GM19023 (cell line): ENCODE measurements around the gene SLC4A5.

Experiments used
- ATAC-seq: cut with Tn5 transposase; IDR thresholded peaks from one replicate; pipeline ENCODE4 v1.9.1; 2021; ENCODE audit warnings: mild to moderate bottlenecking, moderate library complexity; ENCODE audit not compliant: unreplicated experiment

SLC4A5 gene, protein sequence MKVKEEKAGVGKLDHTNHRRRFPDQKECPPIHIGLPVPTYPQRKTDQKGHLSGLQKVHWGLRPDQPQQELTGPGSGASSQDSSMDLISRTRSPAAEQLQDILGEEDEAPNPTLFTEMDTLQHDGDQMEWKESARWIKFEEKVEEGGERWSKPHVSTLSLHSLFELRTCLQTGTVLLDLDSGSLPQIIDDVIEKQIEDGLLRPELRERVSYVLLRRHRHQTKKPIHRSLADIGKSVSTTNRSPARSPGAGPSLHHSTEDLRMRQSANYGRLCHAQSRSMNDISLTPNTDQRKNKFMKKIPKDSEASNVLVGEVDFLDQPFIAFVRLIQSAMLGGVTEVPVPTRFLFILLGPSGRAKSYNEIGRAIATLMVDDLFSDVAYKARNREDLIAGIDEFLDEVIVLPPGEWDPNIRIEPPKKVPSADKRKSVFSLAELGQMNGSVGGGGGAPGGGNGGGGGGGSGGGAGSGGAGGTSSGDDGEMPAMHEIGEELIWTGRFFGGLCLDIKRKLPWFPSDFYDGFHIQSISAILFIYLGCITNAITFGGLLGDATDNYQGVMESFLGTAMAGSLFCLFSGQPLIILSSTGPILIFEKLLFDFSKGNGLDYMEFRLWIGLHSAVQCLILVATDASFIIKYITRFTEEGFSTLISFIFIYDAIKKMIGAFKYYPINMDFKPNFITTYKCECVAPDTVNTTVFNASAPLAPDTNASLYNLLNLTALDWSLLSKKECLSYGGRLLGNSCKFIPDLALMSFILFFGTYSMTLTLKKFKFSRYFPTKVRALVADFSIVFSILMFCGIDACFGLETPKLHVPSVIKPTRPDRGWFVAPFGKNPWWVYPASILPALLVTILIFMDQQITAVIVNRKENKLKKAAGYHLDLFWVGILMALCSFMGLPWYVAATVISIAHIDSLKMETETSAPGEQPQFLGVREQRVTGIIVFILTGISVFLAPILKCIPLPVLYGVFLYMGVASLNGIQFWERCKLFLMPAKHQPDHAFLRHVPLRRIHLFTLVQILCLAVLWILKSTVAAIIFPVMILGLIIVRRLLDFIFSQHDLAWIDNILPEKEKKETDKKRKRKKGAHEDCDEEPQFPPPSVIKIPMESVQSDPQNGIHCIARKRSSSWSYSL

DNA sequence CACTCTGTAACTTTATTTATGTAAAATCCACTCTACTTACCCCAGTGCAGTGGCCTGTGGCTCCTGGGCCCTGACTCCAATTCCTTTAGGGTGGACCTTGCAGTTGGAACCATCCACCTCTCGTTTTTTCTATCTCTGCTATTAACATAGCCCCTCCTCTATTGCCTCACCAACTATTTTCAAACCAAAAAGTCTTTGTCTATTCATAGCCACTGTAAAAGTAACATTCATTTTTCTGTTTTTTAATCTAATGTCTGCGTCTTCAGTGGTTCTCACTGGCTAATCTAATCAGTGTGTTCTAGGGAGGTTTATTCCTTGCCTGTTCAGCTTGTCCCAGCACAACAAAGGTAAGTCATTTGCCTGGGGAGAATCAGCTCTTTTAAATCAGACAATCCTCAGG, at the start of gene SLC4A5:
SLC4A5 (minus strand) TSS at position 101 of the 400 bp plus-strand sequence. CDS start 28,393 bp downstream, outside the sequence.
- no peak for ATAC-seq

GRCh38 chr2:74392449-74392743, 49.2 kb upstream of the SLC4A5 start:
- ATAC-seq: no peak

DNA sequence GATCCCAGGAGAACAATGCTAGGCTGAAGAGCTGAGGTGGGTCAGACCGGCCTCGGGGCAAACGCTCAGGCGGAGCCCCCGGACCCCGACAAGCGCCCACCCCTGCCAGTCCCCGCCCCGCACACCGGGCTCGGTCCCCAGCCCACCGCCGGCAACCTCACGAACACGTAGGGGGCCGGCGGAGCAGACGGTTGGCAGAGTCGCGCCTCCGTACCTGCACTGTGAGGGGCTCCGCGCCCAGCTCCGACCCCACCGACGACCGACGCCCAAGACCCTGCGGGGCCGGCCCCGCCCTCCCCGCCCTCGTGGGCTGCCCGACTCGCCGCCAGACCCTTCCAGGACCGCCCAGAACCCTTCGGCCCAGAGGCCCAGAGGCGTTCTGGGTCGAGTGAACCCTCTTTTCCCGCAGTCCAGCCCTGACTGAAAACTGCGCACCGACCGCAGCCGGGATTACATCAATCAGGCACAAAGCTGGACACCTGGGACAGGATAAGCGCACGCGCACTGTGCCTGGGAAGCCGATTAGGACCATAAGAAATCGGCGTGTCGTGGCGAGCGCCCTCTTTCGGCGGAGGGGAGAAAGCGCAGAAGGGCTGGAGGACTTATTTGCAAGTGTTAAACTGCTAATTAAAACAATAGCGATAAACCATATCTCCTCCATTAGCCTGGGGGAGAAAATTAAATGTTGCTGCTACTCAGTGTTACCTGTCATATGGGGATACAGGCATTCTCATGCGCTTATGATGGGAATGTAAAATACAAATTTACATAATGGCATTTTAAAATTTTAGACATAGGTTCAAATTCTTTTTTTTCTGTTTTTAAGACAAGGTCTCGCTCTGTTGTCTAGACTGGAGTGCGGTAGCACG, 48.6 kb upstream of the SLC4A5 start:
- peak; percentile 72 for ATAC-seq

GRCh38 chr2:74391209-74391579, 48.0 kb upstream of the SLC4A5 start:
- ATAC-seq: peak; percentile 9

DNA sequence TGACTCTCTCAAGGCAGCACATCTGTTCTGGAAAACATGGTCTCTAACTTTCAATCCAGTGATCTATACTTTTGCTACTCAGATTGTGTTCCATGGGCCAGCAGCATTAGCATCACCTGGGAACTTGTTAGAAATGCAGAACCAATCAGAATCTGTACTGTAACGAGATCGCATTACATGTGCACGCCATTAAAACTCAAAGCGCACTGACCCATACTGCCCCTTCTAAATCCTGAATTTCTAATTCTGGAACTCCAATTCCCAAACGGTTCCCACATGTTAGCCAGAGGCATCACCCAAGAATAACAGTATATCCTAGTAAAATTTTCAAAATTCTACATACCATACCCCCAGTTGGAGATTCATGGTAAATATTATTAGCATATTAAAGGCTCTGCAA, 47.4 kb upstream of the SLC4A5 start:
- ATAC-seq: no peak

- no peak for ATAC-seq
These were observed 44.1 kb upstream of the SLC4A5 start for GRCh38 chr2:74387346-74387745.

DNA sequence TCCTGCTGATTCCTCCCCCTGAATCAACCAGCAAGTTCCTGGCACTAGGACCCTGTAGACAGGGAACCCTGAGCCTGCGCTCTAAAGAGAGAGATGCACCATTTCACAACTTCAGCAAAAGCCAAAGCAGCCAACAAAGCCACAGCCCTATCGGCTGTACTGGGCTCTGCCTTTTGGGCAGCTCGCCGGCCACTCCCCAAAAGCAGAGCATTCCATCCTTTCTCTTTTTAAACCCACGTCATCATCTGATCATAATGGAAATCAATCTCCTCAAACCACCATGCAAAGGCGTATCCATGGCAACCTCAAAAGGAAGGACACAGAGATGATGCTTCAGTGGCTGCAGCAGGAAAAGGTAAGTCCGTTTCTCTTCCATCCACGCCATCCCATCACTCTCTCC, 42.2 kb upstream of the SLC4A5 start:
- no peak for ATAC-seq

DNA sequence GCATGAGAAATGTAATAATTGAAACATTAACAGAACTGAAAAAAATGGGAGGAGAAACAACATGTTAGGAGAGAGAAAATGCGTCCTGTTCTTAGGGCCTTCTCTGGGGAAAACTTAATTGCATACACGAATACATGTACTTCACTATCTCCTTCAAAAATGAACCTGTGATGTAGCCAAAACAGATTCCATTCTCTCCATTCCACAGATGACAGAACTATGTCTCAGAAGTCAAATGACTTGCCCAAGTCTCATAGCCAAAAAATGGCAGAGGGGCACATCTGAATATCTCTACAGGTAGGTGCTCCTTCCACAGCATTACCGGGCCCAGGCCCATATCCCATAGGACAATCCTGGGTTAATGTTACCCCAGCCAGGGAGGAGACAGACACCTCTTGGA, 40.8 kb upstream of the SLC4A5 start:
- no peak for ATAC-seq

- no peak for ATAC-seq
These were observed 40.0 kb upstream of the SLC4A5 start for GRCh38 chr2:74383254-74383653.

DNA sequence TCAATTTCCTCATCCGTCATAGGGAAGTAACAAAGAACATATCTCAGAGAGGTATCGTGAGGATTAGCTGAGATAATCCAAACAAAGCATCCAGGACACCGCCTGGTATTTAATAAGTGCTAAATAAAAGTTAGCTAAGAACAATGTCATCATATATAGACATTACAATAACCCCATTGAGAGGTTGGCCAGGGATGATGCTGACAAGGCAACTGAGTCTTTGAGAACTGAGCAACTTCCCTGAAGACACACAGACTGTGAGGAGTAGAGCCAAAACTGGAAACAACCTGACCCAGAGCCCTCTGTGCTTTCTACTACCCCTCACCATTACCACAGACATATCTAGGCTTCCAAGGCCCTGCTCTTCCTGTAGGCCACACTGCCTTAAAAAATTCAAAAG, 38.5 kb upstream of the SLC4A5 start:
- no peak for ATAC-seq

GRCh38 chr2:74379851-74380789, 36.9 kb upstream of the SLC4A5 start, which contains the start of gene DCTN1:
DCTN1 (minus strand) TSS chr2:74380311; CDS start chr2:74380037, 274 bp downstream.
- ATAC-seq: no peak

- no peak for ATAC-seq
These were observed 34.8 kb upstream of the SLC4A5 start for GRCh38 chr2:74378007-74378406.

DNA sequence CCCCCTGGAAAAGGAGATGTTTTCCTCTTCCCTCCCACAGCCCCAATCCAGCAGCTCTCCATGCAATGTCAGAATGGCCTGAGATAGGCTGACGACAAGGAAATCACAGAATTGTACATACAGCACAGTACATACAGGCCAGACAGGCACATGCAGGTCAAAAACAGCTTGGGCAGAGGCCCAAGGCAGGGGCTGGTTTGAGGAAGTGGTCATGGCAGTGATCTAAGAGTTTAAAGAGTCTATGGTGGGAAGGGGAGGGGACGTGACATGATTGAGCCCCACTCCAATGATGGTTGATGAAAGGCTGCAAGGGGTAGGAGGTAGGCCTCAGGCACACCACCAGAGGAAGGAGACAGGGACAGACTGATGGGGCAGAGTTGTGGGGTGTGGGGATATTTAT, 32.6 kb upstream of the SLC4A5 start:
- ATAC-seq: no peak

- ATAC-seq: no peak
These were observed 31.4 kb upstream of the SLC4A5 start for GRCh38 chr2:74374509-74375205.

DNA sequence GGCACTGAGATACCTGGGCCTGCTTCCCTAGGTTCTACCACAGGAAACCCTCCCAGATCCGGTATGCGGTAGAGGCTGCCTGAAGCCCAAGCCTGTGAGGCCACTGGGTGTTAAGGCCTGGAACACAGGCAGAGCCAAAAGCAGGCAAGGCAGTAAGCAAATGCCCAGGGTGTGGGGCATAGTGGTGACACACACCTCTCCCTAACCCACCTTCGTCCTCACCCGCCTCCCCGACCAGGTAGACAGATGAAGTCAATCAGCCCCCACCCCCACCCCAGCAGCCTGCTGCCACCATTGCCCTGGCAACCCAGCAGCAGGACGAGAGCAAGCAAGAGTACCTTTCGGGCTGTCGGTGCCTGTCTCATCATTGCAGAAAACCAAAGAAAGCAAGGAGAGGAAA, 30.8 kb upstream of the SLC4A5 start:
- no peak for ATAC-seq

DNA sequence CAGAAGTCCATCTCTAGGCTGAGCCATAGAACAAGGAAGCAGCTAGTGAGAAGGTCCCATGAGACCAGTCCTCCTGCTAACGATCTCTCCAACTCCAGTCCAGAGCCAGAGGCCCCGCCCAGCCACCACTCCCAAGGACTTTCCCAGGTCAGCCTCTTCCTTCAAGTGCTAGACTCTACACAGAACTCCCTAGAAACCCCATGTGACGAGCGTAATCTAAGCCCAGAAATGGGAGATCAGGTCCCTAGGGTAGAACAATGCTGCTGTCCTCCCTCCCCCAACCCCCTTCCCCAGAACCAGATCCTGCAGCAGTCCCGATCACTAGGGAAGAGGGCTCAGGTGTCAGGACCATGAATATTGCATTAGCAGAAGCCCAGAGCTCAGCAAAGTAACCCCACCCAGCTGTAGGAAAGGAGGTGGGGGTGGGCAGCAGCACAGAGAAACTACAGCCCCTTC, 30.0 kb upstream of the SLC4A5 start:
- no peak for ATAC-seq

DNA sequence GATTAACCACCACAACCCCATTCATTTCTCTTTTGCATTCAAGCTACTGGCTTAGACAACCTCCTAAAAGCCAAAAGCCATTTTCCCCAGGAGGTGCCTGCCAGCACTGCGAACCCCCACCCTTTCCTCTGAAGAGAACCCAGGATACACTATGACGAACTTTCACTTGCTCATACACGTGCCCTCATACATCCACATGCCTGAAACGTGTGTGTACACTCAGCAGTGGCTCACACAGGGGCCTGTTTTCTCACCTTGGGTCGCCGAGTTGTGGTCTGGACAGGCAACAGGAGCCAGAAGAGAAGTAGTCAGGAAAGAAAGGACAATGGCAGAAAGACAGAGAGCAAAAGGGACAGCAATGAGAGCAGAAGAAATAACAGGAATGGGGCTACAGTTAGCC, 29.5 kb upstream of the SLC4A5 start:
- ATAC-seq: no peak

- ATAC-seq: no peak
These were observed 28.2 kb upstream of the SLC4A5 start for GRCh38 chr2:74371421-74371820.

DNA sequence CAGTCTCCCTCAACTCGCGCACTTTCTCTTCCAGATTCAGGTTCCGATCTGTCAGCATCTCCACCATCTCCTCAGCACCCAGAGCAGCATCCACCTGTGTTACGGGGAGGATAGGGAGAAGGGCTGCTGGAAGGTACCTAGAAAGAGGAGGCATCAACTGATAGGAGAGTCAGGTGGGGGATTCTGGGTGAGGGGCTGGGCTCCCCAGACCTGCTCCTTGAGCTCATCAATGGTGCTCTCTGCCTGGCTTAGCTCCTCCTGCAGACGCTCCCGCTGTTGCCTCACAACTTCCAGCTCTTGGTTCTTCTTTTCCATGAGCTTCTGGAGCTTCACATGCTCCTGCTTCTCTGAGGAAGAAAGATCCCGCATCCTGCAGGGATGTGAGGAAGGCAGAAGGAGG, 26.8 kb upstream of the SLC4A5 start:
- no peak for ATAC-seq
